ENCODE data around the gene KCNQ5.

DNA sequence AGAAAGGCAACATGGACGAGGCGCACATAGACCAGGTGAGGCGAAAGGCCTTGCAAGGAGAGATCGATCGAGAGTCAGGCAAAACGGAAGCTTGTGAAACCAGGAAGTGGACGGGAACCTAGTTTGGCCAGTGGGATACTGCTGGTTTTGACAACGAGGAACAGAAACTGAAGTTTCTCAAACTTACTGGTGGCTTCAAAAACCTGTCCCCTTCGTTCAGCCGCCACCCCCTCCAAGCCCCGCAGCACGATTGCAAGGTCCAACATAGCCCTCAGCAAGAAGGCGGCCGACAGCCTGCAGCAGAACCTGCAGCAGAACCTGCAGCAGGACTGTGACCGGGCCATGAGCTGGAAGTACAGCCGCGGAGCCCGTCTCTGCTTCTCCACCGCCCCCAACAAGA lies 365.4 kb downstream of the KCNQ5 start:
- TF ChIP-seq POU5F1 (IDR thresholded peaks at IDR 0.05; ENCODE audit: low read depth, low read length) (no peak), SP1 (IDR thresholded peaks at IDR 0.05; ENCODE audit: low read depth, low read length) (no peak)

All from H1 (cell line).